HG02840 (cell line): ENCODE data around the gene GSTO1.
"Not testable (repeated sequence)": the region's sequence is repeated elsewhere in the genome, so short reads cannot be mapped to it uniquely, and the experiment has no call there.

Experiments used
- ATAC-seq: cut with Tn5 transposase; IDR thresholded peaks from one replicate; pipeline ENCODE4 v1.9.1; 2021; ENCODE audit warnings: mild to moderate bottlenecking, moderate library complexity, moderate number of reproducible peaks; ENCODE audit not compliant: unreplicated experiment, low FRiP score

Gene GSTO1

DNA sequence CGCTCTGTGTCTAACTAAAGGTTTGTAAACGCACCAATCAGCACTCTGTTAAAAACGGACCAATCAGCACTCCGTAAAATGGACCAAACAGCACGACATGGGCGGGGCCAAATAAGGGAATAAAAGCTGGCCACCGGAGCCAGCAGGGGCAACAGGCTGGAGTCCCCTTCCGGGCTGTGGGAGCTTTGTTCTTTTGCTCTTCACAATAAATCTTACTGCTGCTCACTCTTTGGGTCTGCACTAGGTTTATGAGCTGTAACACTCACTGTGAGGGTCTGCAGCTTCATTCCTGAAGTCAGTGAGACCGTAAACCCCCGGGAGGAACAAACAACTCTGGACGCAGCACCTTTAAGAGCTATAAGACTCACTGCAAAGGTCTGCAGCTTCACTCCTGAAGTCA lies 5.8 kb upstream of the GSTO1 start:
- ATAC-seq, result not testable (repeated sequence)

DNA sequence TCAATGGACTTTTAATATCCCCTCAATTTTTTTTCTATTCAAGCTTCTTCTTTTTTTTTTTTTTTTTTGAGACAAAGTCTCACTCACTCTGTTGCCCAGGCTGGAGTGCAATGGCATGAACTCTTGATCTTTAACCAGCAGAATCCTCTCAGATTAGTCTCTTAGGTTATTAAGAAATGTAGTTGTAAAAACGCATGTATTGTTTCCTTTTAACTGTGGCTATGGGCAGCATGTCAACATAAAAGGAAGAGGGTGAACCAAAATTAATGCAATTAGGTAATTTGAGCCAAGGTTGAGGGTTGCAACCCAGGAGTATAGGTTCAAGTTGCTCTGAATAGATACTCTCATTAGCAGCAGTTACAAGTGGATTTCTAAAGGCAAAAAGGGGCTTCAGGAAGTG lies 4.3 kb upstream of the GSTO1 start:
- no peak for ATAC-seq

DNA sequence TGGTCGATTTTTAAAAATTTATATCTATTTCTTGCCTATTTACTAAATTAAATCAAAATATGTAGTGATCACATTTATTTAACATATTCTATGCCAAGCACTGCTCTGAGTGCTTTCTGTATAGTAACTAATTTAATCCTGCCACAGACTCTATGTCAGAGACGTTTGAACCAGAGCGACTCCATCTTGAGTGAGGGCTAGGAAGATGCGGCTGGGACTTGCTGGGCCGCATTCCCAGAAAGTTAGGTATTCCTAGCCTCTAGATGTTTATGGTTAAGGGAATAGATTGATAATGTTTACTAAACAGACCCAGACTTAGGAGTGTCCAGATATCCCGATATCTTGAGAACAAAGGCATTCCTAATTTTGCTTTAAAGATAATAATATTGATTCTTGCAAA lies 3.2 kb upstream of the GSTO1 start:
- ATAC-seq, result no peak

DNA sequence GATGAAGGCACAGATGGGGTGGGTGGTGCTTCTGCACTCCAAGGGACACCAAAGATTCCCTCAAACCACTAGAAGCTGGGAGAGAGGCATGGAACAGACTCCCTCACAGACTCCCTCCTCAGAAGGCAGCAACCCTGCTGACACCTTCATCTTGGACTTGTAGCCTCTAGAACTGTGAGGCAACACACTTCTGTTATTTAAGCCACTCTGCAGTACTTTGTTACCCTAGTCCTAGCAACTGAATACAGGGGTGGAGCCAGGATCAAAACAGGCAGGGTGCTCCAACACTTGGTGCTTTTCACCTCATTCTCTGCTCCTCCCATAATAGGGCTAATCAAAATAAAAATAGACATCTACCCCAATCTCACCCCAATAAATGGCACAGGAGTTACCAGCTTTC lies 2.3 kb upstream of the GSTO1 start:
- ATAC-seq, result no peak

DNA sequence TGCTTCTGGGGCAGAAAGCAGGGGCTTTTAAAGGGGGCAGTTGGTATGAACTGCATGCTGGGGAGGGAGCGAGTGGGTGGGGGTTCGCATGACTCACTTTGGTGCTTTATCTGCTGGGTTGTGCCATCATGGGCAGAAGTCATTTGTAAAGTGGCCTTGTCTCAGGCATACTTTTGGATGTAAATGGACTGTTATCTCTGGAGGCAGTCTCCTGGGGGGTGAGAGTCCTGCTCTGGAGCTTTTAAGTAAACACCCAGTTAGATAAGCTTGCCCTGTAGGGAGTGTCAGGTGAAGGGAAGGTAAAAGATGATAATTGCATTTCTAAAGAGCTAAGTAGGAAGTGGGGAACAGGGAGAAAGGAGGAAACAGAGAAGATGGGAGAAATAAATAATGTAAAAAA lies 1.6 kb upstream of the GSTO1 start:
- no peak for ATAC-seq

DNA sequence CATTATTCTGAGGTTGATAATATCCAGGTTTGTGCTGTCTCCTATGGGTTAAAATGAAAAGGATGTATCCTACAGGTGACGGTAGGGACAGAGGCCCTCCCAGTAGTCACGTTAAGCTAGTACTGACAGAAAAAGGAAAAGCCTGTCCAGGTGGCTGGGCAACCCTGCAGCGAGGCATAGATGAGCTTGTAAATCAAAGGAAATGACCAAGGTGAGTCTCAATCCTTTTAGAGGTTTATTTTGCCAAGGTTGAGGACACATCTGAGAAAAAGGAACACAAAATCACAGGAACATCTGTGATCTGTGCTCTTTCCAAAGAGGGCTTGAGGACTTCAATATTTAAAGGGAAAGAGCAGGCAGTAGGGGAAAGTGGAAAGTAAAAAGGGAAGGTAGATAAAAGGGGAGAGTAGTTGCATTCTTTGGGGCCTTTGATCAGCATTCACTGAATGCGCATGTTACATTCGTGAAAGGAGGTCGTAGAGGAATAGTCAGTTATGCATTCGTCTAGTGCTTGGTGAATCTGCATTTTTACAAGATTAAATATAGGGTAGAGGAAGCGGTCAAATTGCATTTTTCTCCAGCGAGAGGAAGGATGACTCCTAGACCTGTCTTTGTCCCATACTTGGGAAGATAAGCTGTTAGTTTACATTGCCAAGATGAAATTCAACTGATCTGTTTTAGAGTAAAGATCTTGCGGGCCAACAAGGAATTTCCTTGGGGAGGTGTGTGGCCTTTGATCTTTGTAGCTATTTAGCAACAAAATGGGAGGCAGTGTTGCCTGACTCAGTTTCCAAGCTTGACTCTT lies 884 bp upstream of the GSTO1 start:
- no peak for ATAC-seq

DNA sequence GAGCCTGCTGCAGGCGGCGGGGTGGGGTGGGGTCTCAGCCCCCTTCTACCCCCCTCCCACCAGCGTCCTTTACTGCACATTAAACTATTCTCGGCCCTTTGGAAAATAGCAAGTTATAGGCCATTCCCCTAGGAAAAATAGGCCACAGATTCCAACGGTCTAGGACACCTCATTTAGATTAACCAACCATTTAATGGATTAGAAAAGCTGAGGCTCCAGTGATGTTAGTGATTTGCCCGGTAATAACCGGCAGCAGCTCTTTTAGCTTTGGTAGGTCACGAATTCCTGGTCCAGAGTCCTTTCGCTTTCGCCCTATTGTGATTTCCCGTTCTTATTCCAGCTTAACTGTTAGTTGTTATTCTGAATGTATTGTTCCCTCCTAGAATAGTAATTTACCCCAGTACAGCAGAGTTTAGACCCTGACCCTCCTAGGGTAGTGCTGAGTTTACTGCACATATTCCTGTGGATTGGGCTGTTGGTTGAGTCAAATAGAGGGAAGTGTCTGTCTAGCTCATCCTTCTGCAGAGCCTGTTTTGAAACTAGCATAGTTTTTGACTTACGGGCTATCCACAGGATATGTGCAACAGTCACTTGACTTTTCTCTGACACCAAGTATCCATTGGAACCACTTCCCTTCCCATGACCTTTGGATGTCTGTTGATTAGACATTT lies 754 bp downstream of the GSTO1 start:
- no peak for ATAC-seq

DNA sequence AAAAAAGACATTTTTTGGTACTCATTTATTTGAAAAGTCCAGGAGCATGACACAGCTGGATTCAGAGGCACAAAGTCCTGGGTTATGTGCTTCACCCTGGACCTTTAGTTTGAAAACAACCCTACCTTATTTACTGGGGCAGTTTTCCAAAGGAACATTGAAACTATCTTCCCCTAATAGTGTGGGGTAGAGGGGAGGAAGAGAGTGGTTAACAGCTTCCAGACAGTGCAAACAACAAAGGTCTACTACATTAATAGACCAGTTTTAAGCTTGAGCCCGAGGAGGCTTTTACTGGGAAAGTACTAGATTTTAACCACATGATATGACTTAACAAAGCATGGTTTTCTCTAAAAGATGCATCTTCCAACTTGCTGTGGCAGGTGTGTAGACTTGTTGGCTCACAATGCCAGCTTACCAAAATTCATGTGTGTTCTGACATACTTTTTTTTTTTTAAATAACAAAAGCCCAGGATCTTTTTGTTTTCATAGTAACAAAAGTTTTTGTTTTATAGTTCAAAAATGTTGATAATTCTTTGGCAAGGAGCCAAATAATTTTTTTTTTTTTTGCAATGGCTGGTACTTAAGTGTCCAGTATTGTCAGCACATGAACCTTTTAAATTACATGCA lies 1.8 kb downstream of the GSTO1 start:
- no peak for ATAC-seq

DNA sequence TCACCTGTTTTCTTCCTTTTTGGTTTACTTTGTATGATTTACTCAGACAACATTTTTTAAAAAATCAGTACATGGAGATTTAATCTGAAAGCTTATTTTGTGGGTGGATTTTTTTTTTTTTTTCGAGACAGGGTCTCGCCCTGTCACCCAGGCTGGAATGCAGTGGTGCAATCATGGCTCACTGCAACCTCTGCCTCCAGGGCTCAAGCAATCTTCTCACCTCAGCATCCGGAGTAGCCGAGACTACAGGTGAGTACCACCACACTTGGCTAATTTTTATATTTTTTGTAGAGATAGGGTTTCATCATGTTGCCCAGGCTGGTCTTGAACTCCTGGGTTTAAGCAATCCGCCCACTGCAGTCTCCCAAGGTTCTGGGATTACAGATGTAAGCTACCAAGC lies 2.5 kb downstream of the GSTO1 start:
- ATAC-seq, result no peak

DNA sequence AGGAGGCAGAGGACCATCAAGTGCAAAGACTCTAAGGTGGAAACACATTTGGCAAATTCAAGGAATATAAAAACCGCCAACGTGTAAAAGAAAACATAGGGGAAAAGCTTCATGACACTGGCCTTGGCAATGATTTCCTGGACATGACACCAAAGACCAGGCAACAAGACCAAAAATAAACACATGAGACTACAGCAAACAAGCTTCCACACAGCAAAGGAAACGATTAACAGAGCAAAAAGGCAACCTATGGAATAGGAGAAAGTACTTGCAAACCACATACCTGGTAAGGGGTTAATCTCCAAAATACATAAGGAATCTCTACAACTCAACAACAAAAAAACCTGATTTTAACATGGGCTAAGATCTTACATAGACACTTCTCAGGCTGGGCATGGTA lies 3.5 kb downstream of the GSTO1 start:
- ATAC-seq, result no peak

DNA sequence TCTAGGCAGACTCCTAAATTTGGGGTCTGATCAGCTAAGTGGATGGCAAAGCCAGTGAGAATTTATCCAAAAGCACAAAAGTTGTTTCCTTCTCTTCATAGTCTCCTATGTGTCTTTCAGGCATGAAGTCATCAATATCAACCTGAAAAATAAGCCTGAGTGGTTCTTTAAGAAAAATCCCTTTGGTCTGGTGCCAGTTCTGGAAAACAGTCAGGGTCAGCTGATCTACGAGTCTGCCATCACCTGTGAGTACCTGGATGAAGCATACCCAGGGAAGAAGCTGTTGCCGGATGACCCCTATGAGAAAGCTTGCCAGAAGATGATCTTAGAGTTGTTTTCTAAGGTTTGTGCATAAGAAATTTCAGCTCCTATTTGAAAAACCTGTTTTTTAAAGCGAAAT lies 4.8 kb downstream of the GSTO1 start:
- no peak for ATAC-seq

DNA sequence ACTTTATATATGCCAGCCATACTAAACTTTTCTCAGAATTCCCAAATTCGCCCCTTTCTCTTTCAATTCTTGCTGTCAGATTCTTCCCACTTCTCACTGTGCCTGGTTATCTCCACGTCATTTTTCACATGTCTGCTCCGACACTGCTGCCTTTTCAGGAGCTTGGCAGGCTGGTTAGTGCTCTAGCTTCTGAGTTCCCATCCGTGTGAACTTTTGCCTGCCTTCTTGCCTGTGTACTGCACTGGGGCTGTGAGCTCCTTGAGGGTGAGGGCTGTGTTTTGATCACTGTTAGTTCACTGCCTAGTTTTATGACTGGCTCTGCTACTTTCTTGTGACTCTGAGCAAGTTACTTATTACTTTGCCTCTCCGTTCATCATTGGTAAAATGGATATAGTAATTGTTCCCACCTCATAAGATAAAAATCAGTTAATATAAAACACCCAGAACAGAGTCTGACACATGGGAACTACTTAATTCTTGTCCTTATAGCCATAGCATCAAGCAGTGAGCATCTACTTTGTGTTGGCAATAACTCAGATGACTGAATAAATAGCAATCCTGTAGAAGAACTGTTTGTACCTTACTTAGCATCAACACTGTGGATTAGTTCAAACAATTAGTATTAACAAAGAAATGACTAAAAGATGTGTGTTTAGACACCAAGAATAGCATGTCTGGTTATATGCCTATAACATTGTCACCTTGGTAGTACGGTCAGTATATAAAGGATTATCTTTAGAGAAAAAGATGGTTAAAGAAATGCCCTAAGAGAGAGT lies 5.5 kb downstream of the GSTO1 start:
- ATAC-seq, result no peak

DNA sequence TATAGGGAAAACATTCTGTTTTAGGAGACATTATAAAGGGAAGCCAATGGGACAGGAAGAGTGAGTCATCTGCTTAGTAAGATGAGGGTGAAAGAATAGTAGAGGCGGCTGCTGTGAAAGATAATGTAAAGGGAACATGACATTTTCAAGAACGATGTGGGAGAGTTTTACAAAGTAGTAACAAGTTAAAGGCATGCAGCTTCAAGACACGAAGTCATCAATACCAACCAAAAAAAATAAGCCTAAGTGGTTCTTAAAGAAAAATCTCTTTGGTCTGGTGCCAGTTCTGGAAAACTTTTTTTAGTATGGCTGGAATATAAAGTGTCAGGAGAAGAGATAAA lies 6.1 kb downstream of the GSTO1 start:
- ATAC-seq, result no peak

DNA sequence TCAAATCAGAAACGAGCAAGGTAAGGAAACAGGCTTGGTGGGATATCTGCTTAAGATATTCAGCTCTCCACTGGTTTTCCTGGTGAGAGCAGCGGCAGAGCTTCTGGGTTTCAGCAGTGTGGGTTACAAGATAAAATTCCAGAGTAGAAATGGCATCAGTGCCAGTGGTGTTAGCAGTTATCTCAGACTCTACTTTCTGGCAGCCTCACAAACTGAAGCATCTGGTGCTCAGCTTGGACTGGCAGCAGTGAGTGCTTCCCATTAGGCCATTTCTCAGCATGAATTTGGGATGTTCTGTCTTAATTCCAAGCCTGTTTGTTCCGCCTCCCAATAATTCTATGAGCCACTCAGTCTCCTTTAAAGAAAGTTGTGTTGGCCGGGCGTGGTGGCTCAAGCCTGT lies 7.4 kb downstream of the GSTO1 start:
- ATAC-seq, result no peak

DNA sequence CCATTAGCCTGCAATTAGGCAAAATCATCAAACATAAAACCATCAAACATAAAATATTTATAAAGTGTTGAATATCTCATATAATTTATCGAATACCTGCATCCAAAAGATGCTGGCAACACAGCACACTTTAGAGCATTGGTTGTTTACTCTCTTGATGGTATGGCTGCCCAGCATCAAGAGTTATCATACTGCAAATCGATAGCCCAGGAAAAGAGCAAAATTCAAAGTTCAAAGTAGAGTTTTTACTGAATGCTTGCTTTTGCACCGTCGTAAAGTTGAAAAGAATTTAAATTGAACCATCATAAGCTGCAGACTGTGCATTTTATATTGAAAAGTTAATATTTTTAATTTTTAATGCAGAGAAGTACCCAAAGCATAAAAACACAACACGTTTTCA lies 10.1 kb downstream of the GSTO1 start:
- no peak for ATAC-seq

DNA sequence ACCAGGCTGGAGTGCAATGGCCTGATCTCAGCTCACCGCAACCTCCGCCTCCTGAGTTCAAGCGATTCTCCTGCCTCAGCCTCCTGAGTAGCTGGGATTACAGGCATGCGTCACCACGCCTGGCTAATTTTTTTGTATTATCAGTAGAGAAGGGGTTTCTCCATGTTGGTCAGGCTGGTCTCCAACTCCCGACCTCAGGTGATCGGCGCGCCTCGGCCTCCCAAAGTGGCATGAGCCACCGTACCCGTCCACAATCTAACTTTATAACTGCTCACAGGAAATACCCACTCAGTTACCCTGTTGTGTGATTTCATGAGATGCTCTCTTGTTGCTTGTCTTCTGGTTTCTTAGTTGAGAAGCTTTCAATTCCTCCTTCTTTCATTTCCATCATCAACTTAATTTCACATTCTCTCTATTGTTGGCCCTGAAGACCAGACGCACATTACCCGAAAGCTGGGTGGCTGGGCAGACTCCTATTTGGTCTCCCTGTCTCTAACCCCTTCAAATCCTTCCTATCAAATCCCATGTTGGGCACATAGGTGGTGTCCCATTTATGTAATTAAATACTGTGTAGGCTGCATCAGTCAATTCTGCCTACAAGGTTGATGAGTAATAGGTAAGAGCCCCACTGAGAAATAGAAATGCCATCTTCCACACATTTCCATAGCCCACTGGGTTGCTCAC lies 13.2 kb downstream of the GSTO1 start:
- no peak for ATAC-seq

DNA sequence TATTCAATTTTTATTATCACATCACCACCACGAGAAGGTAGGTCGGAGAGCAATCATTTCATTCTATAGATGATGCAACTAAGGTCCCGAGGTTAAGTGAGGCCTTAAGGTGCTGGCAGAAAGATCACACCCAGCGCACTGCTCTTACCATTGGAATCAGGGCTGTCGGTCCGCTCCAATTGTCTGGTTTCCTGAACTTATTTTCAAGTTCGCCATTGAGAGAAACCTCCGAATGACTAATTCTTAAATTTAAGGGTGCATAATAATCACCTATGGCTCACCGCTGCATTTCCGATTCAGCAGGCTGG lies 13.7 kb downstream of the GSTO1 start:
- ATAC-seq, result no peak

DNA sequence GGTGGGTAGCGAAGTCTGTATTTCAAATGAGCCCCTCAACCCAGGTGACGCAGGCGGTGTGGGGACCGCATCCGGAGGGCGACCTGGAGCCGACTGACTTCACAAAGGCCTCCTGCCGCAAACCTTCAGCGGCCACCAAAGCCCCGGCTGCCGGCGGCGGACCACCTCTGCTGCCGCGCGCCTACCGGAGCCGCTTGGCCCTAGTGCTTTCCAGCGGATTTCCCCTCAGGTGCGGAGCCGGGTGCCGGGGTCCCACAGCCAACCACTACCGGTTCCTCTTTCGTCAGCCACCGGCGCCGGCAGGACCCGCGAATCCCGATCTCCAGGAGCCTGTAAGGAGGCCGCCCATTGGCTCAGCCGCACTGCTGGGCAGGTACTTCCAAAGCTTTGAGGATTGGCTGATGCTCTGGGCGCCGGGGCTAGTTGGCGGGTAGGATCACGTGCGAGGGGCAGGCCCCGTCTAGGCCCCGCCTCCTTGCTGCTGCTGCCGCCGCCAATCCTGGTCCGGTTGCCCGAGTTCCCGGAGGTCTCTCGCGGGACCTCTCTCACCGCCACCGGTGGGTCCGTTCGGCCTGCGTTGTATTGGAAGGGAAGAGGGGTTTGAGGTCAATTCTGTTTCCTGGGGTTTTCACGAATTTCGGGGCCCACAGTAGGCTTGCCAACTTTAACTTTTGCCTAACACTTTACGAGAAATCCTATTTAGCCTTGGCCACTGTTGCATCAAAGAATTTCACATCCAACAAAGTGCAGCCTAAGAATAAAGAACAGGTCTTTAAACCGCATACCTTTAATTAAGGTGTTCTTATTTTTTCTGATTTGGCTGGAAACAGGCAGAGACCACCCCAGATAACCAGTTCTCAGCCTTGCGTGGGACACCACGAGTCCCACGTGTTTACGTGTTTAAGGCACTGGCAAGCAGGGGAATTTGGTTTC lies 14.3 kb downstream of the GSTO1 start, which contains the start of gene GSTO2:
Gene GSTO2 (plus strand): TSS at position 472 of the 933 bp plus-strand sequence. CDS start 5,732 bp downstream, outside the sequence.
- peak; percentile 99 for ATAC-seq

DNA sequence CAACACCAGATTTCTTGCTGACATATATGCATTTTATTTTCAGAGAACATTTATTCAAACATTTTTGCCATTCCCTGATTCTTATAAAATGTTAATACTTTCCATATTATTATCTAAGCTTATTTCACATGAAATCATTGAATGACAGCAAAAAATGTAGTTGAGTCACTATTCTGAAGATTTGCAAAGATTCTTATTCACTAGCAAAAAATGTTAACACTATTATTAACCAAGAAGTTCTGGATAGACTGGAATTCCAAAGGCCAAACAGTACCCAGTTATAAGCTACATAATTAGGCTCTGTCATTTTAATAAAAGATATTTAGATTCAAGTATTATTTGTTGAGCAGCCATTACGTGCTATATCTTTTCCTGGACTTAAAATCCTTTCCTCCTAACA lies 18.6 kb downstream of the GSTO1 start:
- no peak for ATAC-seq
